Lower lobe of right lung (tissue), 2 donors: ENCODE data around the gene CFAP298. TPM values are rescaled to one million over a fixed set of nuclear protein-coding genes. Genes with fewer than 3 reads are reported as not detected.

Experiments used
- ATAC-seq, 2 donors: fragments of 200-7000 bp; cut with Tn5 transposase; one replicate each; pipeline ENCODE4 v1.9.1; 2020 to 2022; ENCODE audit warnings: mild to moderate bottlenecking in 2 of 2, moderate library complexity in 2 of 2
- DNase-seq: peaks from one replicate; pipeline ENCODE4 v3.0.0-alpha.2; 2020
- H3K27ac ChIP-seq: fragments of 200-600 bp; one replicate; pipeline ENCODE4 v1.8.0; 2022
- H3K27me3 ChIP-seq: fragments of 200-600 bp; one replicate; pipeline ENCODE4 v1.8.0; 2022; ENCODE audit warnings: low read depth
- H3K36me3 ChIP-seq: fragments of 200-600 bp; one replicate; pipeline ENCODE4 v1.8.0; 2022; ENCODE audit warnings: mild to moderate bottlenecking
- H3K4me1 ChIP-seq: fragments of 200-600 bp; one replicate; pipeline ENCODE4 v1.8.0; 2022
- H3K4me3 ChIP-seq: fragments of 200-600 bp; one replicate; pipeline ENCODE4 v1.8.0; 2022; ENCODE audit warnings: mild to moderate bottlenecking
- H3K9me3 ChIP-seq: fragments of 200-600 bp; one replicate; pipeline ENCODE4 v1.8.0; 2022
- intact Hi-C: fragments of 100-400 bp; cut with DNase I; formaldehyde crosslinking; loops from one replicate; pipeline ENCODE4 v1.11.0; 2022
- total RNA-seq: library from RNA; stranded (reverse); fragmentation: NEBNext Ultra II Directional; extraction: Animal tissue kit (Norgen Biotek cat#: 25700); gene quantifications from one replicate; pipeline ENCODE4 v1.2.1, GENCODE V29; 2021
- TF ChIP-seq, protein P1 (sequence below): fragments of 200-600 bp; IDR thresholded peaks from one replicate; pipeline ENCODE4 v1.8.0; 2022; ENCODE audit warnings: antibody characterized with exemption, mild to moderate bottlenecking
- donor health status: DM: no; HTN: yes; CAD: no; lungs with severe emphysema.

Gene CFAP298
- total RNA-seq, 1 donor from 2014 or later = 35.7 TPM

GRCh38 chr21:32585970-32586369 lies 26.2 kb downstream of the CFAP298 start:
- no peaks in the 10 kb centered on the region for H3K9me3 ChIP-seq
- TF ChIP-seq, protein P1, sequence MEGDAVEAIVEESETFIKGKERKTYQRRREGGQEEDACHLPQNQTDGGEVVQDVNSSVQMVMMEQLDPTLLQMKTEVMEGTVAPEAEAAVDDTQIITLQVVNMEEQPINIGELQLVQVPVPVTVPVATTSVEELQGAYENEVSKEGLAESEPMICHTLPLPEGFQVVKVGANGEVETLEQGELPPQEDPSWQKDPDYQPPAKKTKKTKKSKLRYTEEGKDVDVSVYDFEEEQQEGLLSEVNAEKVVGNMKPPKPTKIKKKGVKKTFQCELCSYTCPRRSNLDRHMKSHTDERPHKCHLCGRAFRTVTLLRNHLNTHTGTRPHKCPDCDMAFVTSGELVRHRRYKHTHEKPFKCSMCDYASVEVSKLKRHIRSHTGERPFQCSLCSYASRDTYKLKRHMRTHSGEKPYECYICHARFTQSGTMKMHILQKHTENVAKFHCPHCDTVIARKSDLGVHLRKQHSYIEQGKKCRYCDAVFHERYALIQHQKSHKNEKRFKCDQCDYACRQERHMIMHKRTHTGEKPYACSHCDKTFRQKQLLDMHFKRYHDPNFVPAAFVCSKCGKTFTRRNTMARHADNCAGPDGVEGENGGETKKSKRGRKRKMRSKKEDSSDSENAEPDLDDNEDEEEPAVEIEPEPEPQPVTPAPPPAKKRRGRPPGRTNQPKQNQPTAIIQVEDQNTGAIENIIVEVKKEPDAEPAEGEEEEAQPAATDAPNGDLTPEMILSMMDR = no peak
- H3K36me3 ChIP-seq = no peaks in the 10 kb centered on the region
- H3K4me1 ChIP-seq = no peaks in the 10 kb centered on the region
- ATAC-seq = no peak
- intact Hi-C loops = no loop called here
- DNase-seq = no peak
- H3K27ac ChIP-seq = no peak overlapping the region
- H3K27me3 ChIP-seq = no peaks in the 10 kb centered on the region
- no peak overlapping the region for H3K4me3 ChIP-seq

GRCh38 chr21:32585042-32585710 lies 27.0 kb downstream of the CFAP298 start, which contains the start of gene TCP10L:
Gene TCP10L, minus strand, starts transcription at chr21:32585523. Its CDS starts 1,219 bp downstream, at chr21:32584304.
- intact Hi-C loops = no loop called here
- H3K4me1 ChIP-seq = no peaks in the 10 kb centered on the region
- no peak within 1 kb of the TSS for H3K27ac ChIP-seq
- DNase-seq (no peak), ATAC-seq (no peak)
- TF ChIP-seq, protein P1 = no peak
- H3K36me3 ChIP-seq = no peaks in the 10 kb centered on the region
- no peak within 1 kb of the TSS for H3K4me3 ChIP-seq
- no peaks in the 10 kb centered on the region for H3K9me3 ChIP-seq
- no peaks in the 10 kb centered on the region for H3K27me3 ChIP-seq

GRCh38 chr21:32584472-32584871 lies 27.7 kb downstream of the CFAP298 start:
- ATAC-seq = no peak
- Histone ChIP-seq H3K4me3 (no peak overlapping the region), H3K36me3 (no peaks in the 10 kb centered on the region), H3K4me1 (no peaks in the 10 kb centered on the region), H3K27ac (no peak overlapping the region), H3K9me3 (no peaks in the 10 kb centered on the region), H3K27me3 (no peaks in the 10 kb centered on the region)
- intact Hi-C loops = no loop called here
- no peak for DNase-seq
- TF ChIP-seq, protein P1 = no peak

DNA sequence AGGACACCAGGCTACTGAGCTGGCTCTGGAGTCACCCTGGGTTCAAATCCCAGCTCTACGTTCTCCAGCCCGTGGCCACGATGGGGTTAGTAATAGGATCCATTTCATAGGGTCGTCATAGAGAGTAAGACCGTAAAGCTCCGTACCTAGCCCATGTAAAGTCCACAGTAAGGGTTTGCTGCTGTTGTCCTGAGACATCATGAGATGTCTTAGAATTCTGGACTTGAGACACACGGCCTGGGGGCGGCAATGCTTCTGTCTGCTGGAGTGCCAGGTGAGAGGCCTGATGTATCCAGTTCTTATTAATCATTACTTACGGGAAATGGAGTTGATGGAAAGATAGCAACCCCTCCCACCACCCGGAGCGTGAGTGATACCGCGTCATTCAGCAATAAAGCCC lies 30.4 kb downstream of the CFAP298 start:
- Histone ChIP-seq H3K27me3 (no peaks in the 10 kb centered on the region), H3K9me3 (no peaks in the 10 kb centered on the region), H3K4me3 (no peak overlapping the region), H3K36me3 (no peaks in the 10 kb centered on the region), H3K27ac (no peak overlapping the region), H3K4me1 (no peaks in the 10 kb centered on the region)
- TF ChIP-seq, protein P1 = no peak
- DNase-seq = no peak
- no peak for ATAC-seq
- intact Hi-C loops = no loop called here

DNA sequence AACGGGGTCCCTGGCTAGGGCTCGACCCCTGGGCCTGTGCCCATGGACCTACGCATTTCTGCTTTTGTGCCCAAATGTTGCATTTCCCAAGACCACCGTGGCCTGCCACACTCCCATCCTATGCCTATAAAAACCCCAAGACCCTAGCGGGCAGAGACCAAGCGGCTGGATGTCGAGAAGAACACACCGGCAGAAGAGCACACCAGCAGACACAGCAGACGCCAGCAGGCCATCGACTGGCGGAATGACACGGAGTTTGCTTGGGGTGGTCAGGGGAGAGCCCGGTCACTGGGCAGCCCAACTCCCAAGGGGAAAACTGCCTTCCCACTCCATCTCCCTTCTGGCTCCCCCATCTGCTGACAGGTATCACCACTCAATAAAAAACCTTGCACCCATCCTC lies 31.2 kb downstream of the CFAP298 start:
- TF ChIP-seq, protein P1 = no peak
- H3K9me3 ChIP-seq = no peaks in the 10 kb centered on the region
- no peaks in the 10 kb centered on the region for H3K27me3 ChIP-seq
- no peak for ATAC-seq
- no peak overlapping the region for H3K4me3 ChIP-seq
- intact Hi-C loops = no loop called here
- no peaks in the 10 kb centered on the region for H3K4me1 ChIP-seq
- H3K36me3 ChIP-seq = no peaks in the 10 kb centered on the region
- H3K27ac ChIP-seq = no peak overlapping the region
- no peak for DNase-seq
